EH (cell line): Measurements from ENCODE around the gene KRTAP19-8.

Experiments used
- DNase-seq: peaks from one replicate; pipeline ENCODE4 v3.0.0-alpha.2; 2015; ENCODE audit warnings: low read depth

The KRTAP19-8 gene

GRCh38 chr21:31012133-31013089 lies 25.9 kb downstream of the KRTAP19-8 start:
- DNase-seq: no peak

GRCh38 chr21:31011412-31011811 lies 26.9 kb downstream of the KRTAP19-8 start:
- no peak for DNase-seq

GRCh38 chr21:31008355-31008754 lies 29.9 kb downstream of the KRTAP19-8 start:
- no peak for DNase-seq

- DNase-seq: no peak
Measured at GRCh38 chr21:31005019-31005418, 33.3 kb downstream of the KRTAP19-8 start.

GRCh38 chr21:31003471-31003870 lies 34.8 kb downstream of the KRTAP19-8 start:
- no peak for DNase-seq

GRCh38 chr21:30997541-30997940 lies 40.7 kb downstream of the KRTAP19-8 start:
- no peak for DNase-seq

GRCh38 chr21:30996728-30997127 lies 41.5 kb downstream of the KRTAP19-8 start:
- no peak for DNase-seq

GRCh38 chr21:30994932-30995331 lies 43.3 kb downstream of the KRTAP19-8 start:
- DNase-seq: no peak

GRCh38 chr21:30990514-30991262 lies 47.6 kb downstream of the KRTAP19-8 start:
- no peak for DNase-seq

- DNase-seq: no peak
Measured at GRCh38 chr21:30988706-30989105, 49.6 kb downstream of the KRTAP19-8 start.
